GM23338 (cell line): ENCODE results near the gene HSFX2. TPM values are rescaled to one million over a fixed set of nuclear protein-coding genes. Genes with fewer than 3 reads are reported as not detected.

Experiments
- ATAC-seq: fragments of 200-7000 bp; cut with Tn5 transposase; 3 replicates; pipeline ENCODE4 v1.9.1; 2020
- DNase-seq: peaks from one replicate; pipeline ENCODE4 v3.0.0-alpha.2; 2015; ENCODE audit warnings: low spot score
- H2AFZ ChIP-seq: fragments of 200-600 bp; sonication (generic); 2 replicates; pipeline ENCODE4 v1.8.0; 2016; ENCODE audit warnings: antibody characterized with exemption, mild to moderate bottlenecking, moderate library complexity
- H3F3A ChIP-seq: fragments of 200-600 bp; sonication (generic); replicated peaks from 2 replicates; pipeline ENCODE4 v1.8.0; 2017; ENCODE audit warnings: antibody characterized with exemption, mixed run types, low read depth
- H3K27ac ChIP-seq: fragments of 200-600 bp; sonication (generic); 2 replicates; pipeline ENCODE4 v1.6.1; 2016; ENCODE audit warnings: low read depth
- H3K27me3 ChIP-seq: fragments of 200-600 bp; sonication (generic); 2 replicates; pipeline ENCODE4 v1.8.0; 2016; ENCODE audit warnings: mild to moderate bottlenecking, mixed run types, moderate library complexity; ENCODE audit not compliant: insufficient read depth
- H3K36me3 ChIP-seq: fragments of 200-600 bp; sonication (generic); 2 replicates; pipeline ENCODE4 v1.8.0; 2016; ENCODE audit warnings: mild to moderate bottlenecking; ENCODE audit not compliant: insufficient read depth
- H3K4me1 ChIP-seq: fragments of 200-600 bp; sonication (generic); 2 replicates; pipeline ENCODE4 v1.8.0; 2016; ENCODE audit warnings: mild to moderate bottlenecking, moderate library complexity; ENCODE audit not compliant: insufficient read depth
- H3K4me2 ChIP-seq: fragments of 200-600 bp; sonication (generic); 2 replicates; pipeline ENCODE4 v1.7.1; 2017; ENCODE audit warnings: mixed run types
- H3K4me3 ChIP-seq: fragments of 200-600 bp; sonication (generic); 2 replicates; pipeline ENCODE4 v1.6.1; 2016; ENCODE audit warnings: mixed run types
- H3K79me2 ChIP-seq: fragments of 200-600 bp; sonication (generic); replicated peaks from 2 replicates; pipeline ENCODE4 v1.8.0; 2017; ENCODE audit warnings: mild to moderate bottlenecking; ENCODE audit not compliant: insufficient read depth
- H3K9me2 ChIP-seq: fragments of 200-600 bp; sonication (generic); 2 replicates; pipeline ENCODE4 v1.8.0; 2017; ENCODE audit not compliant: insufficient read depth
- H4K20me1 ChIP-seq: fragments of 200-600 bp; sonication (generic); replicated peaks from 2 replicates; pipeline ENCODE4 v1.8.0; 2017; ENCODE audit warnings: mild to moderate bottlenecking; ENCODE audit not compliant: insufficient read depth
- H3K27ac Mint-ChIP-seq: 2 replicates; pipeline ENCODE4 v1.8.0; 2020; ENCODE audit warnings: inconsistent platforms, mild to moderate bottlenecking, moderate library complexity, mixed read lengths
- H3K27me3 Mint-ChIP-seq: 3 replicates; pipeline ENCODE4 v1.8.0; 2022; ENCODE audit warnings: low read depth, mild to moderate bottlenecking, moderate library complexity, mixed read lengths, inconsistent platforms; ENCODE audit not compliant: insufficient read depth, poor library complexity
- H3K36me3 Mint-ChIP-seq: 3 replicates; pipeline ENCODE4 v1.8.0; 2021; ENCODE audit warnings: low read depth, mild to moderate bottlenecking, inconsistent platforms, moderate library complexity, mixed read lengths
- H3K4me1 Mint-ChIP-seq: 3 replicates; pipeline ENCODE4 v1.8.0; 2020; ENCODE audit warnings: mild to moderate bottlenecking, inconsistent platforms, mixed read lengths
- H3K4me3 Mint-ChIP-seq: 3 replicates; pipeline ENCODE4 v1.8.0; 2021; ENCODE audit warnings: moderate library complexity, mild to moderate bottlenecking, inconsistent platforms, mixed read lengths
- H3K9me3 Mint-ChIP-seq: 3 replicates; pipeline ENCODE4 v1.8.0; 2020; ENCODE audit warnings: moderate library complexity, mild to moderate bottlenecking, inconsistent platforms, mixed read lengths
- CREB1 ChIP-seq: fragments of 250-450 bp; sonication (Bioruptor Pico); IDR thresholded peaks from 2 replicates; pipeline ENCODE4 v1.5.0; 2020; ENCODE audit warnings: low read depth, mild to moderate bottlenecking, moderate library complexity
- CTCF ChIP-seq, 2 experiments: fragments of 200-600 bp in 1 of 2; sonication (generic) in 1 of 2; conservative IDR thresholded peaks; 2 replicates each; pipeline versions ENCODE4 v1.5.1 to v1.6.1; 2016 to 2017; ENCODE audit warnings: antibody characterized with exemption in 2 of 2, low read depth in 2 of 2, mild to moderate bottlenecking in 2 of 2, moderate library complexity in 1 of 2
- JUNB ChIP-seq: IDR thresholded peaks from one replicate; pipeline ENCODE4 v1.6.1; 2016; ENCODE audit warnings: antibody characterized with exemption; ENCODE audit not compliant: unreplicated experiment
- NANOG ChIP-seq: IDR thresholded peaks from 2 replicates; pipeline ENCODE4 v1.6.1; 2016; ENCODE audit warnings: antibody characterized with exemption, borderline replicate concordance
- POLR2AphosphoS5 ChIP-seq: IDR thresholded peaks from 2 replicates; pipeline ENCODE4 v1.6.1; 2016; ENCODE audit warnings: antibody characterized with exemption, low read depth
- REST ChIP-seq: IDR thresholded peaks from one replicate; pipeline ENCODE4 v1.6.1; 2018; ENCODE audit warnings: antibody characterized with exemption; ENCODE audit not compliant: unreplicated experiment
- polyA plus RNA-seq: library from polyadenylated mRNA; unstranded; fragments of >200 nt; fragmentation: Nextera tagmentation; extraction: Ambion mirVana; gene quantifications from 2 replicates; pipeline ENCODE4 v1.2.1, GENCODE V29; 2016
- total RNA-seq: library from RNA; depleted of rRNA; stranded (reverse); fragments of >200 nt; shearing (Covaris generic); gene quantifications from 2 replicates; pipeline ENCODE4 v1.2.3, GENCODE V29; 2014

The HSFX2 gene
- total and polyA plus RNA-seq, 2 experiments from 2014 or later, result 0.29 TPM; not detected in 1

- Histone ChIP-seq H3K4me2 (no peak overlapping the region), H3K27me3 (peaks cover 11% of the 10 kb centered on the region), H3K79me2 (peaks cover 21% of the 10 kb centered on the region), H3K4me1 (0 out of 2 replicates have a peak, but pooled peaks cover 8% of the 10 kb centered on the region), H3K27ac (no peak overlapping the region), H4K20me1 (no peaks in the 10 kb centered on the region), H3F3A (no peaks in the 10 kb centered on the region), H3K36me3 (no peaks in the 10 kb centered on the region), H2AFZ (no peak overlapping the region), H3K4me3 (no peak overlapping the region), H3K9me2 (no peaks in the 10 kb centered on the region)
- ATAC-seq, result no peak
- no peak for TF ChIP-seq REST
- H3K9me3 Mint-ChIP-seq, result peaks cover 2% of the 10 kb centered on the region; the same call in 2 of the 3 replicates
- no peak for DNase-seq
- H3K27me3 Mint-ChIP-seq, result peaks cover 10% of the 10 kb centered on the region
- H3K27ac Mint-ChIP-seq, result no peak overlapping the region
- no peak overlapping the region for H3K4me3 Mint-ChIP-seq
- no peaks in the 10 kb centered on the region for H3K36me3 Mint-ChIP-seq
- peaks cover 15% of the 10 kb centered on the region; the same call in 2 of the 3 replicates for H3K4me1 Mint-ChIP-seq
Measured at GRCh38 chrX:149633511-149633910, 38.4 kb upstream of the HSFX2 start.

- Histone ChIP-seq H3K4me1 (0 out of 2 replicates have a peak, but pooled peaks cover 8% of the 10 kb centered on the region), H2AFZ (no peak within 1 kb of the TSS), H3K27me3 (peaks cover 11% of the 10 kb centered on the region), H3K79me2 (peaks cover 33% of the 10 kb centered on the region), H4K20me1 (0 out of 2 replicates have a peak, but pooled peaks cover 3% of the 10 kb centered on the region), H3K36me3 (no peaks in the 10 kb centered on the region), H3F3A (no peaks in the 10 kb centered on the region), H3K27ac (no peak within 1 kb of the TSS), H3K4me2 (peak within 1 kb of the TSS; percentile 86), H3K4me3 (peak within 1 kb of the TSS; percentile 65), H3K9me2 (no peaks in the 10 kb centered on the region)
- peak within 1 kb of the TSS; percentile 94 for H3K4me3 Mint-ChIP-seq
- DNase-seq (peak; percentile 79), ATAC-seq (peak; percentile 81)
- peaks cover 25% of the 10 kb centered on the region for H3K4me1 Mint-ChIP-seq
- TF ChIP-seq NANOG, result no peak
- TF ChIP-seq POLR2AphosphoS5, result peak; percentile 56
- H3K36me3 Mint-ChIP-seq, result no peaks in the 10 kb centered on the region
- no peaks in the 10 kb centered on the region; the same call in 1 of the 3 replicates for H3K9me3 Mint-ChIP-seq
- no peak within 1 kb of the TSS for H3K27ac Mint-ChIP-seq
- H3K27me3 Mint-ChIP-seq, result peaks cover 10% of the 10 kb centered on the region
Measured at GRCh38 chrX:149631234-149632165, 36.4 kb upstream of the HSFX2 start, which contains the start of gene TMEM185A. Gene TMEM185A, minus strand, starts transcription at chrX:149631792. Its CDS starts 212 bp downstream, at chrX:149631580.

- Histone ChIP-seq H3K36me3 (no peaks in the 10 kb centered on the region), H3K4me3 (peak overlapping the region; percentile 65), H2AFZ (no peak overlapping the region), H3K4me2 (peak overlapping the region; percentile 86), H3F3A (no peaks in the 10 kb centered on the region), H3K4me1 (peaks cover 11% of the 10 kb centered on the region; the same call in 1 of the 2 replicates), H3K9me2 (no peaks in the 10 kb centered on the region), H3K27ac (no peak overlapping the region), H4K20me1 (0 out of 2 replicates have a peak, but pooled peaks cover 3% of the 10 kb centered on the region), H3K27me3 (peaks cover 11% of the 10 kb centered on the region), H3K79me2 (peaks cover 40% of the 10 kb centered on the region)
- Mint-ChIP-seq H3K4me3 (peak overlapping the region; percentile 94), H3K36me3 (no peaks in the 10 kb centered on the region), H3K27ac (no peak overlapping the region), H3K27me3 (peaks cover 10% of the 10 kb centered on the region), H3K4me1 (peaks cover 31% of the 10 kb centered on the region), H3K9me3 (no peaks in the 10 kb centered on the region; the same call in 2 of the 3 replicates)
- peak; percentile 40 for ATAC-seq
- DNase-seq, result no peak
- no peak for TF ChIP-seq CREB1 (CRISPR knock-in tag)
- TF ChIP-seq REST, result no peak
- no peak for TF ChIP-seq CTCF (conservative IDR thresholded peaks at IDR 0.05; ENCODE audit: low read depth in 2 of 2)
- TF ChIP-seq NANOG, result no peak
- no peak for TF ChIP-seq JUNB
Measured at GRCh38 chrX:149630681-149631233, 35.6 kb upstream of the HSFX2 start.
